Esophagus squamous epithelium (tissue), 4 donors: ENCODE results near the gene TRANK1.

ENCODE experiments used
- CTCF ChIP-seq, 6 experiments: fragments of 450-650 bp in 4 of 6; fragments of 200-600 bp in 2 of 6; sonication (generic) in 2 of 6; IDR thresholded peaks; one replicate each; pipeline ENCODE4 v1.5.1; 2016 to 2019; ENCODE audit warnings: antibody characterized with exemption in 6 of 6, mild to moderate bottlenecking in 4 of 6, moderate library complexity in 4 of 6
- POLR2A ChIP-seq, 4 donors: fragments of 450-650 bp; IDR thresholded peaks; one replicate each; pipeline ENCODE4 v1.6.1; 2017; ENCODE audit warnings: antibody characterized with exemption in 4 of 4, mild to moderate bottlenecking in 4 of 4, moderate library complexity in 3 of 4

GRCh38 chr3:36918050-36918449, 26.8 kb downstream of the TRANK1 start:
- TF ChIP-seq CTCF (IDR thresholded peaks at IDR 0.05) = no peak
- TF ChIP-seq POLR2A (IDR thresholded peaks at IDR 0.05) = no peak
